PC-3 (cell line): ENCODE results near the gene HHIPL1. TPM values are rescaled to one million over a fixed set of nuclear protein-coding genes. Genes with fewer than 3 reads are reported as not detected.

Experiments
- ATAC-seq: fragments of 200-7000 bp; cut with Tn5 transposase; 2 replicates; pipeline ENCODE4 v1.9.1; 2020; ENCODE audit warnings: mild to moderate bottlenecking, moderate library complexity
- BruUV-seq: library from RNA; stranded (reverse); fragments of 400-500 nt; replicated peaks from 2 replicates; lab custom pipeline; 2021; lab: Mats Ljungman, UMichigan
- CTCF ChIA-PET: fragments of 300-600 bp; sonication (Branson Sonifier 250); formaldehyde crosslinking; loops from one replicate; lab custom pipeline; 2022; ENCODE audit warnings: antibody characterized with exemption; lab: Charles Lee
- POLR2A ChIA-PET: fragments of 300-600 bp; sonication (Branson Sonifier 250); formaldehyde crosslinking; loops from one replicate; lab custom pipeline; 2022; ENCODE audit warnings: antibody characterized with exemption; ENCODE audit not compliant: unreplicated experiment; lab: Charles Lee
- DNase-seq: peaks from one replicate; pipeline ENCODE4 v3.0.0-alpha.2; 2015
- H2AFZ ChIP-seq: fragments of 300-600 bp; sonication (generic); 2 replicates; pipeline ENCODE4 v1.6.0; 2016; ENCODE audit warnings: antibody characterized with exemption, low read length
- H3F3A ChIP-seq: fragments of 300-600 bp; sonication (generic); one replicate; pipeline ENCODE4 v1.6.0; 2017; ENCODE audit warnings: antibody characterized with exemption, low read length, control low read depth, mild to moderate bottlenecking; ENCODE audit not compliant: unreplicated experiment
- H3K27ac ChIP-seq: fragments of 300-600 bp; sonication (generic); 2 replicates; pipeline ENCODE4 v1.5.1; 2016; ENCODE audit warnings: mild to moderate bottlenecking, low read length
- H3K27me3 ChIP-seq: fragments of 300-600 bp; sonication (generic); 2 replicates; pipeline ENCODE4 v1.6.1; 2016; ENCODE audit warnings: low read length, mixed read lengths
- H3K36me3 ChIP-seq: fragments of 300-600 bp; sonication (generic); 2 replicates; pipeline ENCODE4 v1.6.1; 2016; ENCODE audit warnings: low read depth, mixed run types, low read length, mixed read lengths
- H3K4me1 ChIP-seq: fragments of 300-600 bp; sonication (generic); 2 replicates; pipeline ENCODE4 v1.5.1; 2016; ENCODE audit warnings: low read length; ENCODE audit not compliant: insufficient read depth
- H3K4me2 ChIP-seq: fragments of 300-600 bp; sonication (generic); 2 replicates; pipeline ENCODE4 v1.6.0; 2016; ENCODE audit warnings: low read length
- H3K4me3 ChIP-seq: fragments of 300-600 bp; sonication (generic); 2 replicates; pipeline ENCODE4 v1.5.1; 2016; ENCODE audit warnings: mild to moderate bottlenecking, low read length, mixed read lengths
- H3K79me2 ChIP-seq: fragments of 300-600 bp; sonication (generic); 2 replicates; pipeline ENCODE4 v1.6.1; 2017; ENCODE audit warnings: low read length, mixed read lengths
- H3K9ac ChIP-seq: fragments of 300-600 bp; sonication (generic); 2 replicates; pipeline ENCODE4 v1.6.0; 2016; ENCODE audit warnings: mild to moderate bottlenecking, low read length
- H3K9me2 ChIP-seq: fragments of 300-600 bp; sonication (generic); replicated peaks from 2 replicates; pipeline ENCODE4 v1.6.1; 2016; ENCODE audit warnings: mixed run types, low read length, mixed read lengths
- H3K9me3 ChIP-seq: fragments of 300-600 bp; sonication (generic); 2 replicates; pipeline ENCODE4 v1.6.1; 2016; ENCODE audit warnings: low read length, mixed read lengths
- H4K20me1 ChIP-seq: fragments of 300-600 bp; sonication (generic); 2 replicates; pipeline ENCODE4 v1.6.1; 2016; ENCODE audit warnings: low read length, mixed read lengths
- EZH2 ChIP-seq: fragments of 300-600 bp; sonication (generic); IDR thresholded peaks from one replicate; pipeline ENCODE4 v1.6.1; 2017; ENCODE audit warnings: antibody characterized with exemption, mild to moderate bottlenecking, low read length; ENCODE audit not compliant: unreplicated experiment
- EZH2phosphoT487 ChIP-seq: fragments of 300-600 bp; sonication (generic); IDR thresholded peaks from 2 replicates; pipeline ENCODE4 v1.6.1; 2018; ENCODE audit warnings: mild to moderate bottlenecking, antibody characterized with exemption, low read length, borderline replicate concordance
- intact Hi-C: fragments of 100-400 bp; cut with micrococcal nuclease; formaldehyde crosslinking; loops from 2 replicates; pipeline ENCODE4 v1.9.0; 2023
- total RNA-seq: library from RNA; depleted of rRNA; stranded (reverse); fragments of >200 nt; gene quantifications from 2 replicates; pipeline ENCODE4 v1.2.3, GENCODE V29; 2014
- TF ChIP-seq, protein P1 (sequence below): fragments of 300-600 bp; sonication (generic); conservative IDR thresholded peaks from 2 replicates; pipeline ENCODE4 v1.5.1; 2017; ENCODE audit warnings: antibody characterized with exemption, low read depth, mild to moderate bottlenecking, low read length

The HHIPL1 gene
- total RNA-seq, 1 experiment from 2014 or later = 0.84 TPM

DNA sequence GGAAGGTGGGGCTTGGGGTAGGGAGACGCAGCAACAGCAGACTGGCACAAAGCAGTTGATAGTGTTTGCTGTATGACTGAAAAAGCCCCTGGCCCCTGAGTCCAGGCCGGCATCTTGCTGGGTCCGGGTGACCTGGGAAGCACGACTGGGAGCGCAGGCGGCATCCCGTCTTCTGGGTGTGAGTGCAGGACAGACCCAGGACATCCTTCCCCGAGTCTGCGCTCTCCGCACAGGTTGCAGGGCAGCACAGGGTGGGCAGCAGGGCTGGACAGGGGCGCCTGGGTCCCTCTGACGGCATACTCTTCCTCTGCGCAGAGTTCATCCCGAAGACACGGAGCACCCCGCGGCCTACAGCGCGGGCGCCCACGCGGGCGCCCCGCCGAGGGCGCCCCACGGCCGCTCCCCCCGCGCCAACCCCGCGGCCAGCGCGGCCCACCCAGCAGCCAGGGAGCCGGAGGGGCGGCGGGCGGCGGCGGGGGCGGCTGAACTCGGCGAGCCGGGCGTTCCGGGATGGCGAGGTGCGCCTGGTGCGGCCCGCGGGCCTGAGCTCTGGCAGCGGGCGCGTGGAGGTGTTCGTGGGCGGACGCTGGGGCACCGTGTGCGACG, 29.9 kb downstream of the HHIPL1 start:
- Histone ChIP-seq H3K27me3 (no peaks in the 10 kb centered on the region), H3F3A (no peaks in the 10 kb centered on the region), H3K4me3 (no peak overlapping the region), H3K9ac (no peak overlapping the region), H3K27ac (no peak overlapping the region), H4K20me1 (no peaks in the 10 kb centered on the region), H3K9me3 (peaks cover 18% of the 10 kb centered on the region; the same call in 1 of the 2 replicates), H3K9me2 (no peaks in the 10 kb centered on the region), H3K4me1 (no peaks in the 10 kb centered on the region; the same call in 1 of the 2 replicates), H2AFZ (no peak overlapping the region), H3K4me2 (no peak overlapping the region), H3K79me2 (no peaks in the 10 kb centered on the region), H3K36me3 (no peaks in the 10 kb centered on the region)
- TF ChIP-seq EZH2phosphoT487 (no peak), EZH2 (no peak)
- TF ChIP-seq, protein P1, sequence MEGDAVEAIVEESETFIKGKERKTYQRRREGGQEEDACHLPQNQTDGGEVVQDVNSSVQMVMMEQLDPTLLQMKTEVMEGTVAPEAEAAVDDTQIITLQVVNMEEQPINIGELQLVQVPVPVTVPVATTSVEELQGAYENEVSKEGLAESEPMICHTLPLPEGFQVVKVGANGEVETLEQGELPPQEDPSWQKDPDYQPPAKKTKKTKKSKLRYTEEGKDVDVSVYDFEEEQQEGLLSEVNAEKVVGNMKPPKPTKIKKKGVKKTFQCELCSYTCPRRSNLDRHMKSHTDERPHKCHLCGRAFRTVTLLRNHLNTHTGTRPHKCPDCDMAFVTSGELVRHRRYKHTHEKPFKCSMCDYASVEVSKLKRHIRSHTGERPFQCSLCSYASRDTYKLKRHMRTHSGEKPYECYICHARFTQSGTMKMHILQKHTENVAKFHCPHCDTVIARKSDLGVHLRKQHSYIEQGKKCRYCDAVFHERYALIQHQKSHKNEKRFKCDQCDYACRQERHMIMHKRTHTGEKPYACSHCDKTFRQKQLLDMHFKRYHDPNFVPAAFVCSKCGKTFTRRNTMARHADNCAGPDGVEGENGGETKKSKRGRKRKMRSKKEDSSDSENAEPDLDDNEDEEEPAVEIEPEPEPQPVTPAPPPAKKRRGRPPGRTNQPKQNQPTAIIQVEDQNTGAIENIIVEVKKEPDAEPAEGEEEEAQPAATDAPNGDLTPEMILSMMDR = no peak
- ATAC-seq (no peak), DNase-seq (no peak)
- BruUV-seq = no TSS peak
- intact Hi-C loops = no loop called here
- CTCF ChIA-PET = no interaction called here
- POLR2A ChIA-PET = no interaction called here

DNA sequence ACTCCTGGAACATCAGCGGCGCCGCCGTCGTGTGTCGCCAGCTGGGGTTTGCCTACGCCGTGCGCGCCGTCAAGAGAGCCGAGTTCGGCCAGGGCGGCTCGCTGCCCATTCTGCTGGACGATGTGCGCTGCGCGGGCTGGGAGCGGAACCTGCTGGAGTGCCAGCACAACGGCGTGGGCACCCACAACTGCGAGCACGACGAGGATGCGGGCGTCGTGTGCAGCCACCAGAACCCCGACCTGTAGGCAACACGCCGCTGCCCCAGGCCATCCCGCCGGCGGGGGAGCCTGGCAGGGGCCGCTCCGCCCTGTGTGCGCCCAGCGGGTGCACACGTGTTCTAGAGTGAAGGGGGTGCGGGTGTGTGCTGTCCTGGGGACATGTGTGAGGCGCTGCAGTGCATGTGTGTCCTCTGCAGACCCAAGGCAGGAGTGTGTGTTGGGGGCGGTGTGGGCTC, 30.5 kb downstream of the HHIPL1 start:
- no TSS peak for BruUV-seq
- H3K4me3 ChIP-seq = no peak overlapping the region
- no peak overlapping the region for H3K9ac ChIP-seq
- no peaks in the 10 kb centered on the region for H3F3A ChIP-seq
- H3K4me2 ChIP-seq = no peak overlapping the region
- no peak for ATAC-seq
- no peaks in the 10 kb centered on the region; the same call in 1 of the 2 replicates for H3K4me1 ChIP-seq
- no peaks in the 10 kb centered on the region for H3K36me3 ChIP-seq
- CTCF ChIA-PET = no interaction called here
- DNase-seq = no peak
- no peak overlapping the region for H2AFZ ChIP-seq
- intact Hi-C loops = no loop called here
- H3K27ac ChIP-seq = no peak overlapping the region
- POLR2A ChIA-PET = no interaction called here
- H3K9me3 ChIP-seq = peaks cover 18% of the 10 kb centered on the region; the same call in 1 of the 2 replicates
- no peaks in the 10 kb centered on the region for H4K20me1 ChIP-seq
- no peaks in the 10 kb centered on the region for H3K9me2 ChIP-seq
- no peaks in the 10 kb centered on the region for H3K27me3 ChIP-seq
- TF ChIP-seq EZH2phosphoT487 (no peak), EZH2 (no peak)
- TF ChIP-seq, protein P1 = no peak
- H3K79me2 ChIP-seq = no peaks in the 10 kb centered on the region

DNA sequence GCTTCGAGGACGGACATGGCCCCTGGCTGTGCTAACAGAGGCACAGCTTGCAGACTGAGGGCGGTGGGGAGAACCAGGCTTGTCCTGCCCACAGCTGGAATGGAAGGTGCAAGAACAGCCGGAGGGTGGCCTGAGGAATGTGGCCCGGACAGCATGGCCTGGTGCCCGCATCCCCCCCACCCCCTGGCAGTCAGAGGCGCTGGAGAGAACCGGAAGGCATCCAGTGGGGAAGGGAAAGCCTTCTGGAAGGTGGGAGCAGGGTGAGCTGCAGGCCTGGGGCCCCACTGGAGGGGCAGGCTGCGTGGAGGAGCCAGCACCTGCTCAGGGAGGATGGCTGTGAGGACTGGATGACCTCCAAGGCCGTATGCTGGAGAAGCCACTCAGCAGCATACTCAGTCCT, 31.0 kb downstream of the HHIPL1 start:
- H3K9ac ChIP-seq = no peak overlapping the region
- intact Hi-C loops = no loop called here
- no peaks in the 10 kb centered on the region; the same call in 1 of the 2 replicates for H3K4me1 ChIP-seq
- ChIA-PET POLR2A (no interaction called here), CTCF (no interaction called here)
- H3K79me2 ChIP-seq = no peaks in the 10 kb centered on the region
- BruUV-seq = no TSS peak
- ATAC-seq (no peak), DNase-seq (no peak)
- H4K20me1 ChIP-seq = no peaks in the 10 kb centered on the region
- TF ChIP-seq, protein P1 = no peak
- TF ChIP-seq EZH2phosphoT487 = no peak
- TF ChIP-seq EZH2 = no peak
- H3K4me2 ChIP-seq = no peak overlapping the region
- H3K27me3 ChIP-seq = no peaks in the 10 kb centered on the region
- no peaks in the 10 kb centered on the region for H3K36me3 ChIP-seq
- H2AFZ ChIP-seq = no peak overlapping the region
- H3K27ac ChIP-seq = no peak overlapping the region
- H3K9me2 ChIP-seq = no peaks in the 10 kb centered on the region
- no peaks in the 10 kb centered on the region for H3F3A ChIP-seq
- no peak overlapping the region for H3K4me3 ChIP-seq
- peaks cover 18% of the 10 kb centered on the region; the same call in 1 of the 2 replicates for H3K9me3 ChIP-seq
